Measurements from ENCODE around the gene SOX3.

Gene SOX3

DNA sequence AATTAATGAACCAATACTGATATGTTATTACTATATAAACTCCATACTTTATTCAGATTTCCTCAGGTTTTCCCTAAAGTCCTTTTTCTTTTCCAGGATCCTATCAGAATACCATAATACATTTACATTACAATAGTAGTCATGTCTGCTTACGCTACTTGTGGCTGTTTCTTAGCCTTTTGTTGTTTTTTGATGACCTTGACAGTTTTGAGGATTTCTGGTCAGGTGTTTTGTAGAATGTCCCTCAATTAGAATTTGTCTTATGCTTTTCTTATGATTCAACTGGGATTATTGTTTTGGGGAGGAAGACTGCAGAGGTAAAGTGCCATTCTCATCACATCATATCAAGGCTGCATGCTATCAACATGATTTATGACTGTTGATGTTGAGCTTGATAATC lies 9.1 kb downstream of the SOX3 start:
- DNase-seq (ENCODE audit: low spot score) = no peak

GRCh38 chrX:140492066-140492994 lies 12.5 kb downstream of the SOX3 start:
- DNase-seq (ENCODE audit: low spot score) = no peak

DNA sequence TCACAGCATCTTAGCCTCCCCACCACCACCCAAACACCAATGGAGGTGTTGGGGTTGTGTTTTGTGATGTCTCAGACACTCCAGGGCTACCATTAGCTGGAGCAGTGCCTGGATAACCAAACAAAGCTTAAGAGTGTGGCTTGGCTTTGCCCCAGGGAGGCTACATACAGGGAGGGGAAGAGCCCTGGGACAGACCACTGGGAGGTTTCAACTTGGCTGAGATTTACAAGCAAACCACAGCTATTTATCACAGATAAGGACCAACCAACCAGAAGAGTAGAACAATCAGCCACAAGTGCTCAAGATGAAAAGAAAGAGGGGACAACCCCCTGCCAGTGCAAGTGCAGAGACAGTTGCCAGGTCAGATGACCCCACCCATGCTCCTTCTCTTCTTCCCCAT lies 24.1 kb downstream of the SOX3 start:
- DNase-seq (ENCODE audit: low spot score) = no peak

GRCh38 chrX:140477987-140478386 lies 26.9 kb downstream of the SOX3 start:
- DNase-seq (ENCODE audit: low spot score) = no peak

DNA sequence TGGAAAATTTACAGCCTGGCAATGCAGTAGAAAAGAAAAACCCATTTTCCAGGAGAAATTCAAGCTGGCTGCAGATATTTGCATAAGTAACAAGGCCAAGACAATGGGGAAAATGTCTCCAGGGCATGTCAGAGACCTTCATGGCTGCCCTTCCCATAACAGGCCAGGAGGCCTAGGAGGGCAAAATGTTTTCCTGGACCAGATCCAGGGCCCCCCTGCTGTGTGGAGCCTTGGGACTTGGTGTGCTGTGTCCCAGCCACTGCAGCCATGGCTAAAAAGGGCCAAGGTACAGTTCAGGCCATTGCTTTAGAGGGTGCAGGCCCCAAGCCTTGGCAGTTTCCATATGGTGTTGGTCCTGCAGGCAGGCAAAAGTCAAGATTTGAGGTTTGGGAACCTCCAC lies 29.8 kb downstream of the SOX3 start:
- DNase-seq (ENCODE audit: low spot score) = no peak

- no peak for DNase-seq (ENCODE audit: low spot score)
Measured at GRCh38 chrX:140467211-140467610, 37.7 kb downstream of the SOX3 start.

Measured in germinal center (tissue), 1 donor.